HEK293 (cell line): ENCODE measurements around the gene ANKRD13D.
"Not testable (repeated sequence)": the region's sequence is repeated elsewhere in the genome, so short reads cannot be mapped to it uniquely, and the experiment has no call there.

Source experiments
- CTCF ChIA-PET: fragments of 350-600 bp; formaldehyde crosslinking; extraction: SDS; loops from one replicate; lab custom pipeline; 2021; ENCODE audit warnings: antibody characterized with exemption; lab: Yijun Ruan, JAX
- POLR2A ChIA-PET: fragments of 300-600 bp; formaldehyde crosslinking; extraction: SDS; loops from one replicate; lab custom pipeline; 2020; ENCODE audit warnings: antibody characterized with exemption, inconsistent platforms; lab: Yijun Ruan, JAX
- H3K27ac ChIP-seq: fragments of 200-500 bp; sonication (Bioruptor generic); 2 replicates; pipeline ENCODE4 v1.5.1; 2014; ENCODE audit warnings: low read depth, low read length, control low read depth, inconsistent platforms; ENCODE audit errors: extremely low read depth
- H3K36me3 ChIP-seq, 2 experiments: fragments of 200-500 bp in 1 of 2; sonication (Bioruptor generic) in 1 of 2; 1 replicate in 1 of 2; 2 replicates in 1 of 2; pipeline ENCODE4 v1.5.1; 2014 to 2017; ENCODE audit warnings: inconsistent platforms in 2 of 2, low read length in 2 of 2; ENCODE audit not compliant: control insufficient read depth in 2 of 2, insufficient read depth in 1 of 2
- H3K4me1 ChIP-seq: fragments of 200-500 bp; sonication (Bioruptor generic); 2 replicates; pipeline ENCODE4 v1.5.1; 2014; ENCODE audit warnings: mild to moderate bottlenecking, low read length, inconsistent platforms; ENCODE audit not compliant: control insufficient read depth, insufficient read depth
- H3K4me3 ChIP-seq: 2 replicates; pipeline ENCODE4 v1.5.1; 2011; ENCODE audit warnings: low read depth, mild to moderate bottlenecking, control low read depth, low read length, moderate library complexity
- H3K9me3 ChIP-seq: fragments of 200-500 bp; sonication (Bioruptor generic); 2 replicates; pipeline ENCODE4 v1.5.1; 2014; ENCODE audit warnings: low read depth, low read length, inconsistent platforms; ENCODE audit not compliant: control insufficient read depth, insufficient read depth
- MZF1 ChIP-seq: fragments of 450-650 bp; formaldehyde crosslinking; IDR thresholded peaks from 2 replicates; pipeline ENCODE4 v1.5.1; 2017; ENCODE audit warnings: missing biosample characterization, missing genetic modification characterization, borderline replicate concordance
- ZBTB20 ChIP-seq: fragments of 450-650 bp; formaldehyde crosslinking; IDR thresholded peaks from 2 replicates; pipeline ENCODE4 v1.5.1; 2016; ENCODE audit warnings: missing biosample characterization, missing genetic modification characterization
- ZFP3 ChIP-seq: fragments of 450-650 bp; formaldehyde crosslinking; IDR thresholded peaks from 2 replicates; pipeline ENCODE4 v1.5.1; 2016; ENCODE audit warnings: low read depth, missing biosample characterization, missing genetic modification characterization
- ZFP37 ChIP-seq: fragments of 450-650 bp; formaldehyde crosslinking; IDR thresholded peaks from 2 replicates; pipeline ENCODE4 v1.5.1; 2016; ENCODE audit warnings: missing biosample characterization, missing genetic modification characterization
- ZNF121 ChIP-seq: fragments of 450-650 bp; formaldehyde crosslinking; IDR thresholded peaks from 2 replicates; pipeline ENCODE4 v1.5.1; 2016; ENCODE audit warnings: missing biosample characterization, missing genetic modification characterization
- ZNF16 ChIP-seq: fragments of 450-650 bp; formaldehyde crosslinking; IDR thresholded peaks from 2 replicates; pipeline ENCODE4 v1.5.1; 2016; ENCODE audit warnings: low read depth, missing biosample characterization, missing genetic modification characterization
- ZNF335 ChIP-seq: fragments of 450-650 bp; formaldehyde crosslinking; conservative IDR thresholded peaks from 2 replicates; pipeline ENCODE4 v1.5.1; 2016; ENCODE audit warnings: missing biosample characterization, missing genetic modification characterization
- ZNF391 ChIP-seq: fragments of 450-650 bp; formaldehyde crosslinking; IDR thresholded peaks from 2 replicates; pipeline ENCODE4 v1.5.1; 2016; ENCODE audit warnings: low read depth, missing biosample characterization, missing genetic modification characterization, borderline replicate concordance
- ZNF596 ChIP-seq: fragments of 450-650 bp; IDR thresholded peaks from 2 replicates; pipeline ENCODE4 v1.5.0; 2018; ENCODE audit warnings: missing biosample characterization, mild to moderate bottlenecking, missing genetic modification characterization, moderate library complexity
- ZNF600 ChIP-seq: fragments of 450-650 bp; formaldehyde crosslinking; IDR thresholded peaks from 2 replicates; pipeline ENCODE4 v1.5.1; 2016; ENCODE audit warnings: missing biosample characterization, missing genetic modification characterization
- ZNF670 ChIP-seq: fragments of 450-650 bp; formaldehyde crosslinking; IDR thresholded peaks from 2 replicates; pipeline ENCODE4 v1.5.1; 2016; ENCODE audit warnings: missing biosample characterization, missing genetic modification characterization, low read depth
- ZNF677 ChIP-seq: fragments of 450-650 bp; IDR thresholded peaks from 2 replicates; pipeline ENCODE4 v1.5.0; 2018; ENCODE audit warnings: missing biosample characterization, mild to moderate bottlenecking, missing genetic modification characterization, moderate library complexity
- ZNF768 ChIP-seq: fragments of 450-650 bp; formaldehyde crosslinking; IDR thresholded peaks from 2 replicates; pipeline ENCODE4 v1.5.1; 2018; ENCODE audit warnings: missing biosample characterization, mild to moderate bottlenecking, missing genetic modification characterization
- ZNF777 ChIP-seq: fragments of 450-650 bp; formaldehyde crosslinking; IDR thresholded peaks from 2 replicates; pipeline ENCODE4 v1.5.1; 2017; ENCODE audit warnings: missing biosample characterization, missing genetic modification characterization, borderline replicate concordance
- ZXDB ChIP-seq: fragments of 450-650 bp; formaldehyde crosslinking; IDR thresholded peaks from 2 replicates; pipeline ENCODE4 v1.5.1; 2016; ENCODE audit warnings: missing biosample characterization, missing genetic modification characterization
- TF ChIP-seq, protein P1 (sequence below): sonication (generic); formaldehyde crosslinking; IDR thresholded peaks from 2 replicates; pipeline ENCODE4 v1.8.1; 2022; ENCODE audit warnings: mild to moderate bottlenecking, moderate library complexity, missing genetic modification reagents
- TF ChIP-seq, protein P2 (sequence below): fragments of 450-650 bp; formaldehyde crosslinking; IDR thresholded peaks from 2 replicates; pipeline ENCODE4 v1.5.1; 2016; ENCODE audit warnings: missing biosample characterization, missing genetic modification characterization
- TF ChIP-seq, protein P3 (sequence below): IDR thresholded peaks from 2 replicates; pipeline ENCODE4 v1.6.1; 2011; ENCODE audit warnings: mild to moderate bottlenecking, low read depth, low read length, borderline replicate concordance
- TF ChIP-seq, protein P4 (sequence below): fragments of 450-650 bp; formaldehyde crosslinking; optimal IDR thresholded peaks from 2 replicates; pipeline ENCODE3; 2016; ENCODE audit warnings: missing biosample characterization, mild to moderate bottlenecking, missing genetic modification characterization
- TF ChIP-seq, protein P5 (sequence below): fragments of 450-650 bp; formaldehyde crosslinking; IDR thresholded peaks from 2 replicates; pipeline ENCODE4 v1.5.1; 2016; ENCODE audit warnings: missing biosample characterization, missing genetic modification characterization

Gene ANKRD13D

DNA sequence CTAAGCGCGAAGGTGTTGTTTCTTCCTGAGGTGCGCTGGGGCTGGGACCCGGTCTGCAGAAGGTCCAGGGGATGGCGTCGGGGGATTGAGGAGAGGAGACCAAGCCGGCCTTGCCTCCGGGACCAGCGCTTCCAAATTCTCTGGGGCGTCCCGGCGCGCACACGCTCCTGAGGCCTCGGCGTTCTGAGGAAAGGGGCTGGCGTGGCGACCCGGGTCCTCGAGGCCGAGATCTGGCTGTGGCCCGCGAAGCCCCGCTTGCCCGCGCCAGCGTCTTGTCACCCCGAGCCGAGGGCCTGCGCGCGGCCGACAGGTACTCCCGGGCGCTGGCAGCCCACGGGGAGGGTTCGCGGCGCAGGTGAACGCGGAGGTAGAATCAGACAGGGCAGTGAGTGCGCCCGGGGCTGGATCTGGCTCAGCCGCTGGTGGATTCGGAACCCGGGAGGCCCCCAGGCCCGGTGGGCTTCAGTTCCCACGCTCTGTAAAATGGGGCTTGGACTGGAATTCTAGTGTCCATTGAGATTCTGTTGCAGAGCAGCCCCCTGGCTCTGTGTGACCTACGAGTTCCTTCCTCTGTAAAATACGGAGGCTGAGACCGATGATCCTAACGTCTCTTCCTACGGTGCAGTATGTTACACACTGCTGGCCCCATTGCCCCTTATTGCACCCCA, 28.9 kb downstream of the ANKRD13D start:
- H3K36me3 ChIP-seq, result peaks cover 0 to 16% of the 10 kb centered on the region in 2 experiments; a peak in 1 of 3 replicates
- no peak overlapping the region; the same call in 1 of the 2 replicates for H3K27ac ChIP-seq
- CTCF ChIA-PET, result interaction anchor here (0.5 to 11.2 kb wide), 26 partner anchors 9 to 285 kb away, joined by 3 to 104 read pairs (median 4); partner anchors contain the start of genes ANKRD13D, GRK2 and SSH3
- no peaks in the 10 kb centered on the region for H3K4me1 ChIP-seq
- H3K9me3 ChIP-seq, result no peaks in the 10 kb centered on the region
- POLR2A ChIA-PET, result interaction anchor here (0.6 to 2.6 kb wide), 21 partner anchors 14 to 879 kb away, joined by 3 to 32 read pairs (median 5); partner anchors contain the start of genes AIP, ANKRD13D, GRK2 and KDM2A
- peak overlapping the region; percentile 75 for H3K4me3 ChIP-seq
- TF ChIP-seq ZNF391 (tag by site-specific recombination) (0 out of 2 replicates have a peak, but pooled peaks have one; percentile 9), ZNF600 (tag by site-specific recombination) (peak; percentile 41; the same call in 1 of the 2 replicates), ZNF121 (tag by site-specific recombination) (peak; percentile 70), ZBTB20 (peak; percentile 79; the same call in 1 of the 2 replicates), ZNF777 (peak; percentile 45; the same call in 1 of the 2 replicates), ZFP3 (no peak), ZNF335 (tag by site-specific recombination) (peak; percentile 76), ZNF16 (tag by site-specific recombination) (no peak)
- TF ChIP-seq, protein P1, sequence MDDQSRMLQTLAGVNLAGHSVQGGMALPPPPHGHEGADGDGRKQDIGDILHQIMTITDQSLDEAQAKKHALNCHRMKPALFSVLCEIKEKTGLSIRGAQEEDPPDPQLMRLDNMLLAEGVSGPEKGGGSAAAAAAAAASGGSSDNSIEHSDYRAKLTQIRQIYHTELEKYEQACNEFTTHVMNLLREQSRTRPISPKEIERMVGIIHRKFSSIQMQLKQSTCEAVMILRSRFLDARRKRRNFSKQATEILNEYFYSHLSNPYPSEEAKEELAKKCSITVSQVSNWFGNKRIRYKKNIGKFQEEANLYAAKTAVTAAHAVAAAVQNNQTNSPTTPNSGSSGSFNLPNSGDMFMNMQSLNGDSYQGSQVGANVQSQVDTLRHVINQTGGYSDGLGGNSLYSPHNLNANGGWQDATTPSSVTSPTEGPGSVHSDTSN, result 0 out of 2 replicates have a peak, but pooled peaks have one; percentile 65
- TF ChIP-seq, protein P2, sequence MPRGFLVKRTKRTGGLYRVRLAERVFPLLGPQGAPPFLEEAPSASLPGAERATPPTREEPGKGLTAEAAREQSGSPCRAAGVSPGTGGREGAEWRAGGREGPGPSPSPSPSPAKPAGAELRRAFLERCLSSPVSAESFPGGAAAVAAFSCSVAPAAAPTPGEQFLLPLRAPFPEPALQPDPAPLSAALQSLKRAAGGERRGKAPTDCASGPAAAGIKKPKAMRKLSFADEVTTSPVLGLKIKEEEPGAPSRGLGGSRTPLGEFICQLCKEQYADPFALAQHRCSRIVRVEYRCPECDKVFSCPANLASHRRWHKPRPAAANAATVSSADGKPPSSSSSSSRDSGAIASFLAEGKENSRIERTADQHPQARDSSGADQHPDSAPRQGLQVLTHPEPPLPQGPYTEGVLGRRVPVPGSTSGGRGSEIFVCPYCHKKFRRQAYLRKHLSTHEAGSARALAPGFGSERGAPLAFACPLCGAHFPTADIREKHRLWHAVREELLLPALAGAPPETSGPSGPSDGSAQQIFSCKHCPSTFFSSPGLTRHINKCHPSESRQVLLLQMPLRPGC (tag by site-specific recombination), result no peak
- TF ChIP-seq, protein P3, sequence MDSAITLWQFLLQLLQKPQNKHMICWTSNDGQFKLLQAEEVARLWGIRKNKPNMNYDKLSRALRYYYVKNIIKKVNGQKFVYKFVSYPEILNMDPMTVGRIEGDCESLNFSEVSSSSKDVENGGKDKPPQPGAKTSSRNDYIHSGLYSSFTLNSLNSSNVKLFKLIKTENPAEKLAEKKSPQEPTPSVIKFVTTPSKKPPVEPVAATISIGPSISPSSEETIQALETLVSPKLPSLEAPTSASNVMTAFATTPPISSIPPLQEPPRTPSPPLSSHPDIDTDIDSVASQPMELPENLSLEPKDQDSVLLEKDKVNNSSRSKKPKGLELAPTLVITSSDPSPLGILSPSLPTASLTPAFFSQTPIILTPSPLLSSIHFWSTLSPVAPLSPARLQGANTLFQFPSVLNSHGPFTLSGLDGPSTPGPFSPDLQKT, result no peak
- TF ChIP-seq, protein P4, sequence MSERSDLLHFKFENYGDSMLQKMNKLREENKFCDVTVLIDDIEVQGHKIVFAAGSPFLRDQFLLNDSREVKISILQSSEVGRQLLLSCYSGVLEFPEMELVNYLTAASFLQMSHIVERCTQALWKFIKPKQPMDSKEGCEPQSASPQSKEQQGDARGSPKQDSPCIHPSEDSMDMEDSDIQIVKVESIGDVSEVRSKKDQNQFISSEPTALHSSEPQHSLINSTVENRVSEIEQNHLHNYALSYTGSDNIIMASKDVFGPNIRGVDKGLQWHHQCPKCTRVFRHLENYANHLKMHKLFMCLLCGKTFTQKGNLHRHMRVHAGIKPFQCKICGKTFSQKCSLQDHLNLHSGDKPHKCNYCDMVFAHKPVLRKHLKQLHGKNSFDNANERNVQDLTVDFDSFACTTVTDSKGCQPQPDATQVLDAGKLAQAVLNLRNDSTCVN, result peak; percentile 81

DNA sequence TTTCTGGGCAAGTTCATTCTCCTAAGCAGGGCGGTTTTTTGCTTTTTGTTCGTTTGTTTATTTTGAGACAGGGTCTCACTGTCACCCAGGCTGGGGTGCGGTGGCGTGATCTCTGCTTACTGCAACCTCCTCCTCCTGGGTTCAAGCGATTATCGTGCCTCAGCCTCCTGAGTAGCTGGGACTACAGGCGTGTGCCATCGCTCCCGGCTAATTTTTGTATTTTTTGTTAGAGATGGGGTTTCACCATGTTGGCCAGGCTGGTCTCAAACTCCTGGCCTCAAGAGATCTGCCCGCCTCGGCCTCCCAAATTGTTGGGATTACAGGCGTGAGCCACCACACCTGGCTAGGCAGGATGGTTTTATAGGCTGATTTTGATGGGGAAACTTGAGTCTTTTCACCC, 29.8 kb downstream of the ANKRD13D start:
- peaks cover 0 to 16% of the 10 kb centered on the region in 2 experiments; a peak in 1 of 3 replicates for H3K36me3 ChIP-seq
- not testable (repeated sequence) for H3K4me3 ChIP-seq
- CTCF ChIA-PET, result interaction anchor here (0.7 to 11.2 kb wide), 3 partner anchors 30 to 56 kb away, joined by 3 to 104 read pairs (median 8); no protein-coding TSS in a partner anchor

DNA sequence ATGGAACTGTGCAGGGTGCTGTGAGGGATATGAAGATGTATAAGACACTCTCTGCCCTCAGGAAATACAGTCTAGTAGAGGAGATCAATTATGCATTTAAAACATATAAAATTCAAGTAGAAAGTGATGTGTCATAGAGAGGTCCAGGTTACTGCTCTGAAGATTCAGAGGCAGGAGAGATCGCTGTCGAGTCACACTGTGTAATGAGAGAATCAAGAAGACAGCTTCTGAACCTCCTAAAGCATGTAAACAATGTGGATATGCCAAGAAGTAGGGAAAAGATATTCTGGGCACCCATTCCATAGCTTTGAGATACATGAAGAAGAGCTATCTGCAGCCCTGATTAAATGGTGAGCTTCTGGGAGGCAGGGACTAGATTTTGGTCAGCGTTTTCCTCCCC, 30.9 kb downstream of the ANKRD13D start:
- ChIA-PET CTCF (interaction anchor here (0.6 to 11.2 kb wide), 6 partner anchors 25 to 80 kb away, joined by 3 to 104 read pairs (median 4); no protein-coding TSS in a partner anchor), POLR2A (no interaction called here)
- Histone ChIP-seq H3K9me3 (no peaks in the 10 kb centered on the region), H3K36me3 (peaks cover 0 to 16% of the 10 kb centered on the region in 2 experiments; a peak in 1 of 3 replicates), H3K4me3 (no peak overlapping the region), H3K27ac (no peak overlapping the region), H3K4me1 (no peaks in the 10 kb centered on the region)
- no peak for TF ChIP-seq ZNF670 (tag by site-specific recombination)
- TF ChIP-seq ZFP37 (tag by site-specific recombination), result no peak
- no peak for TF ChIP-seq ZNF596 (tag by site-specific recombination)
- no peak for TF ChIP-seq MZF1 (tag by site-specific recombination)
- TF ChIP-seq, protein P5, sequence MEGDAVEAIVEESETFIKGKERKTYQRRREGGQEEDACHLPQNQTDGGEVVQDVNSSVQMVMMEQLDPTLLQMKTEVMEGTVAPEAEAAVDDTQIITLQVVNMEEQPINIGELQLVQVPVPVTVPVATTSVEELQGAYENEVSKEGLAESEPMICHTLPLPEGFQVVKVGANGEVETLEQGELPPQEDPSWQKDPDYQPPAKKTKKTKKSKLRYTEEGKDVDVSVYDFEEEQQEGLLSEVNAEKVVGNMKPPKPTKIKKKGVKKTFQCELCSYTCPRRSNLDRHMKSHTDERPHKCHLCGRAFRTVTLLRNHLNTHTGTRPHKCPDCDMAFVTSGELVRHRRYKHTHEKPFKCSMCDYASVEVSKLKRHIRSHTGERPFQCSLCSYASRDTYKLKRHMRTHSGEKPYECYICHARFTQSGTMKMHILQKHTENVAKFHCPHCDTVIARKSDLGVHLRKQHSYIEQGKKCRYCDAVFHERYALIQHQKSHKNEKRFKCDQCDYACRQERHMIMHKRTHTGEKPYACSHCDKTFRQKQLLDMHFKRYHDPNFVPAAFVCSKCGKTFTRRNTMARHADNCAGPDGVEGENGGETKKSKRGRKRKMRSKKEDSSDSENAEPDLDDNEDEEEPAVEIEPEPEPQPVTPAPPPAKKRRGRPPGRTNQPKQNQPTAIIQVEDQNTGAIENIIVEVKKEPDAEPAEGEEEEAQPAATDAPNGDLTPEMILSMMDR, result no peak
- no peak for TF ChIP-seq ZNF677 (tag by site-specific recombination)
- no peak for TF ChIP-seq ZNF768 (tag by site-specific recombination)
- no peak for TF ChIP-seq ZXDB (tag by site-specific recombination)

More for the DNA sequence above, 29.8 kb downstream of the ANKRD13D start:
- POLR2A ChIA-PET, H3K27ac ChIP-seq, H3K9me3 ChIP-seq, H3K4me1 ChIP-seq: not testable (repeated sequence)
